ENCODE results near the gene PRPH. TPM values are rescaled to one million over a fixed set of nuclear protein-coding genes. Genes with fewer than 3 reads are reported as not detected.
"Not testable (repeated sequence)": the region's sequence is repeated elsewhere in the genome, so short reads cannot be mapped to it uniquely, and the experiment has no call there.

Gene PRPH
- total RNA-seq, 1 donor from 2014 or later: not detected

- Mint-ChIP-seq H3K4me1 (ENCODE audit: low read depth) (peaks cover 23% of the 10 kb centered on the region), H3K27me3 (ENCODE audit: low read depth) (peaks cover 46% of the 10 kb centered on the region), H3K27ac (no peak overlapping the region), H3K9me3 (no peaks in the 10 kb centered on the region), H3K36me3 (ENCODE audit: low read depth) (no peaks in the 10 kb centered on the region), H3K4me3 (ENCODE audit: low read depth) (peak overlapping the region; percentile 52)
- DNase-seq (ENCODE audit: low spot score): no peak
- intact Hi-C loops (cut with micrococcal nuclease): loop anchor here (1.0 to 5.0 kb wide), 2 partner anchors 9 to 215 kb away; no protein-coding TSS in a partner anchor
Measured at GRCh38 chr12:49297695-49298060, 2.7 kb downstream of the PRPH start.

- Mint-ChIP-seq H3K9me3 (no peaks in the 10 kb centered on the region), H3K27me3 (ENCODE audit: low read depth) (peaks cover 46% of the 10 kb centered on the region), H3K27ac (no peak overlapping the region), H3K4me3 (ENCODE audit: low read depth) (no peak overlapping the region), H3K36me3 (ENCODE audit: low read depth) (no peaks in the 10 kb centered on the region), H3K4me1 (ENCODE audit: low read depth) (peaks cover 23% of the 10 kb centered on the region)
- intact Hi-C loops (cut with micrococcal nuclease): loop anchor here (5.0 kb wide), 1 partner anchor 214 kb away; no protein-coding TSS in a partner anchor
- no peak for DNase-seq (ENCODE audit: low spot score)
Measured at GRCh38 chr12:49298160-49298559, 3.2 kb downstream of the PRPH start.

- Mint-ChIP-seq H3K27me3 (ENCODE audit: low read depth) (peaks cover 29% of the 10 kb centered on the region), H3K9me3 (no peaks in the 10 kb centered on the region), H3K4me1 (ENCODE audit: low read depth) (peaks cover 16% of the 10 kb centered on the region), H3K36me3 (ENCODE audit: low read depth) (no peaks in the 10 kb centered on the region), H3K27ac (no peak overlapping the region), H3K4me3 (ENCODE audit: low read depth) (no peak overlapping the region)
- peak; percentile 26 for DNase-seq (ENCODE audit: low spot score)
- intact Hi-C loops (cut with micrococcal nuclease): no loop called here
Measured at GRCh38 chr12:49301760-49302159, 6.8 kb downstream of the PRPH start.

GRCh38 chr12:49304161-49304560, 9.2 kb downstream of the PRPH start:
- peaks cover 18% of the 10 kb centered on the region for H3K27me3 Mint-ChIP-seq (ENCODE audit: low read depth)
- H3K4me1 Mint-ChIP-seq (ENCODE audit: low read depth): peaks cover 11% of the 10 kb centered on the region
- intact Hi-C loops (cut with micrococcal nuclease): no loop called here
- H3K4me3 Mint-ChIP-seq (ENCODE audit: low read depth): no peak overlapping the region
- H3K36me3 Mint-ChIP-seq (ENCODE audit: low read depth): no peaks in the 10 kb centered on the region
- DNase-seq (ENCODE audit: low spot score): no peak
- H3K27ac Mint-ChIP-seq: no peak overlapping the region
- H3K9me3 Mint-ChIP-seq: no peaks in the 10 kb centered on the region

GRCh38 chr12:49305762-49306510, 11.0 kb downstream of the PRPH start:
- no peaks in the 10 kb centered on the region for H3K9me3 Mint-ChIP-seq
- peaks cover 32% of the 10 kb centered on the region for H3K27me3 Mint-ChIP-seq (ENCODE audit: low read depth)
- DNase-seq (ENCODE audit: low spot score): no peak
- no peaks in the 10 kb centered on the region for H3K36me3 Mint-ChIP-seq (ENCODE audit: low read depth)
- no peak overlapping the region for H3K4me3 Mint-ChIP-seq (ENCODE audit: low read depth)
- peaks cover 11% of the 10 kb centered on the region for H3K4me1 Mint-ChIP-seq (ENCODE audit: low read depth)
- H3K27ac Mint-ChIP-seq: no peak overlapping the region
- intact Hi-C loops (cut with micrococcal nuclease): no loop called here

- H3K9me3 Mint-ChIP-seq: no peaks in the 10 kb centered on the region
- no peak for DNase-seq (ENCODE audit: low spot score)
- peaks cover 40% of the 10 kb centered on the region for H3K27me3 Mint-ChIP-seq (ENCODE audit: low read depth)
- no peak overlapping the region for H3K4me3 Mint-ChIP-seq (ENCODE audit: low read depth)
- intact Hi-C loops (cut with micrococcal nuclease): no loop called here
- no peaks in the 10 kb centered on the region for H3K36me3 Mint-ChIP-seq (ENCODE audit: low read depth)
- peaks cover 5% of the 10 kb centered on the region for H3K4me1 Mint-ChIP-seq (ENCODE audit: low read depth)
- no peak overlapping the region for H3K27ac Mint-ChIP-seq
Measured at GRCh38 chr12:49309386-49309785, 14.4 kb downstream of the PRPH start.

GRCh38 chr12:49310451-49311000, 15.6 kb downstream of the PRPH start:
- H3K27me3 Mint-ChIP-seq (ENCODE audit: low read depth): peaks cover 37% of the 10 kb centered on the region
- H3K4me1 Mint-ChIP-seq (ENCODE audit: low read depth): not testable (repeated sequence)

GRCh38 chr12:49314811-49315210, 19.9 kb downstream of the PRPH start:
- Mint-ChIP-seq H3K9me3 (no peaks in the 10 kb centered on the region), H3K4me1 (ENCODE audit: low read depth) (no peaks in the 10 kb centered on the region), H3K36me3 (ENCODE audit: low read depth) (no peaks in the 10 kb centered on the region), H3K27me3 (ENCODE audit: low read depth) (peaks cover 19% of the 10 kb centered on the region), H3K4me3 (ENCODE audit: low read depth) (no peak overlapping the region), H3K27ac (no peak overlapping the region)
- no peak for DNase-seq (ENCODE audit: low spot score)
- intact Hi-C loops (cut with micrococcal nuclease): no loop called here

More at GRCh38 chr12:49310451-49311000, 15.6 kb downstream of the PRPH start:
- H3K4me3 Mint-ChIP-seq (ENCODE audit: low read depth); DNase-seq (ENCODE audit: low spot score); H3K36me3 Mint-ChIP-seq (ENCODE audit: low read depth); H3K9me3 Mint-ChIP-seq; intact Hi-C loops (cut with micrococcal nuclease); H3K27ac Mint-ChIP-seq: not testable (repeated sequence)

GRCh38 chr12:49317118-49317517, 22.2 kb downstream of the PRPH start:
- H3K9me3 Mint-ChIP-seq; H3K27me3 Mint-ChIP-seq (ENCODE audit: low read depth); H3K4me3 Mint-ChIP-seq (ENCODE audit: low read depth); H3K36me3 Mint-ChIP-seq (ENCODE audit: low read depth); DNase-seq (ENCODE audit: low spot score); H3K27ac Mint-ChIP-seq; intact Hi-C loops (cut with micrococcal nuclease); H3K4me1 Mint-ChIP-seq (ENCODE audit: low read depth): not testable (repeated sequence)

- intact Hi-C loops (cut with micrococcal nuclease); H3K9me3 Mint-ChIP-seq; H3K27me3 Mint-ChIP-seq (ENCODE audit: low read depth); H3K27ac Mint-ChIP-seq; DNase-seq (ENCODE audit: low spot score): not testable (repeated sequence)
- Mint-ChIP-seq H3K36me3 (ENCODE audit: low read depth) (peaks cover 14% of the 10 kb centered on the region), H3K4me3 (ENCODE audit: low read depth) (peak overlapping the region; percentile 35), H3K4me1 (ENCODE audit: low read depth) (peaks cover 12% of the 10 kb centered on the region)
Measured at GRCh38 chr12:49320411-49321103, 25.6 kb downstream of the PRPH start.

- Mint-ChIP-seq H3K27ac (peak overlapping the region; percentile 82), H3K36me3 (ENCODE audit: low read depth) (peaks cover 21% of the 10 kb centered on the region), H3K9me3 (no peaks in the 10 kb centered on the region), H3K4me1 (ENCODE audit: low read depth) (peaks cover 13% of the 10 kb centered on the region), H3K4me3 (ENCODE audit: low read depth) (peak overlapping the region; percentile 99), H3K27me3 (ENCODE audit: low read depth) (peaks cover 3% of the 10 kb centered on the region)
- intact Hi-C loops (cut with micrococcal nuclease): loop anchor here (2.0 kb wide), 3 partner anchors 46 to 192 kb away; partner anchors contain the start of genes TUBA1B and TUBA1C
- DNase-seq (ENCODE audit: low spot score): no peak
Measured at GRCh38 chr12:49322367-49322707, 27.4 kb downstream of the PRPH start.

- Mint-ChIP-seq H3K27ac (peak within 1 kb of the TSS; percentile 82), H3K9me3 (no peaks in the 10 kb centered on the region), H3K36me3 (ENCODE audit: low read depth) (peaks cover 24% of the 10 kb centered on the region), H3K4me3 (ENCODE audit: low read depth) (peak within 1 kb of the TSS; percentile 99), H3K27me3 (ENCODE audit: low read depth) (peaks cover 3% of the 10 kb centered on the region), H3K4me1 (ENCODE audit: low read depth) (peaks cover 13% of the 10 kb centered on the region)
- intact Hi-C loops (cut with micrococcal nuclease): loop anchor here (2.0 kb wide), 3 partner anchors 46 to 192 kb away; partner anchors contain the start of genes TUBA1B and TUBA1C
- DNase-seq (ENCODE audit: low spot score): peak; percentile 98
Measured at GRCh38 chr12:49322708-49323523, 28.0 kb downstream of the PRPH start, which contains the start of gene TROAP. TSS of gene TROAP (plus strand) at chr12:49323255. CDS start at chr12:49323609, 354 bp downstream.
